ENCODE measurements around the gene PRRT2.

GRCh38 chr16:29763326-29763725 is 48.7 kb upstream of the PRRT2 start:
- TF ChIP-seq CTCF (IDR thresholded peaks at IDR 0.05) = no peak
- TF ChIP-seq SIN3A (IDR thresholded peaks at IDR 0.05; ENCODE audit: borderline replicate concordance, insufficient read depth, low read depth, low read length) = no peak
- TF ChIP-seq REST (IDR thresholded peaks at IDR 0.05; ENCODE audit: insufficient read depth in 1 of 2, low read depth in 2 of 2, low read length in 1 of 2) = no peak
- TF ChIP-seq POLR2AphosphoS5 (IDR thresholded peaks at IDR 0.05; ENCODE audit: low read depth, low read length) = no peak

Measured in Panc1 (cell line).